Skin epidermis (tissue), 12 donors: ENCODE data around the gene SIGLEC15.
"Not testable (repeated sequence)": the region's sequence is repeated elsewhere in the genome, so short reads cannot be mapped to it uniquely, and the experiment has no call there.

Experiments
- H3K27ac ChIP-seq, 21 experiments: fragments of 200-600 bp; sonication (generic) in 11 of 21; one replicate each; pipeline ENCODE4 v1.5.0; 2020; ENCODE audit warnings: mild to moderate bottlenecking in 3 of 21, inconsistent platforms in 2 of 21, moderate library complexity in 2 of 21
- H3K4me3 ChIP-seq, 7 experiments: fragments of 200-600 bp; sonication (generic) in 2 of 7; one replicate each; pipeline ENCODE4 v1.5.0; 2020; ENCODE audit warnings: inconsistent platforms in 2 of 7, mild to moderate bottlenecking in 2 of 7, moderate library complexity in 1 of 7

SIGLEC15 gene

GRCh38 chr18:45825258-45826044, at the start of gene SIGLEC15:
SIGLEC15 (plus strand) TSS chr18:45825675; CDS start chr18:45825729, 54 bp downstream.
- H3K27ac ChIP-seq = no peak within 1 kb of the TSS
- no peak within 1 kb of the TSS for H3K4me3 ChIP-seq

- peak overlapping the region; percentile 46 to 97 (median 84) for H3K27ac ChIP-seq
Measured at GRCh38 chr18:45775743-45776142, 49.7 kb upstream of the SIGLEC15 start.

GRCh38 chr18:45777393-45777792, 48.1 kb upstream of the SIGLEC15 start:
- H3K27ac ChIP-seq = no peak overlapping the region

More at GRCh38 chr18:45775743-45776142, 49.7 kb upstream of the SIGLEC15 start:
- H3K4me3 ChIP-seq = peak overlapping the region; percentile 39 to 61 (median 57)

GRCh38 chr18:45780568-45780967, 44.9 kb upstream of the SIGLEC15 start:
- H3K4me3 ChIP-seq = no peak overlapping the region
- no peak overlapping the region for H3K27ac ChIP-seq

More at GRCh38 chr18:45777393-45777792, 48.1 kb upstream of the SIGLEC15 start:
- no peak overlapping the region for H3K4me3 ChIP-seq

- Histone ChIP-seq H3K27ac (peak overlapping the region in 1 of 21 experiments; percentile 48), H3K4me3 (no peak overlapping the region)
Measured at GRCh38 chr18:45782662-45783061, 42.8 kb upstream of the SIGLEC15 start.

- Histone ChIP-seq H3K4me3 (no peak overlapping the region), H3K27ac (peak overlapping the region in 1 of 21 experiments; percentile 48)
Measured at GRCh38 chr18:45783097-45784075, 42.1 kb upstream of the SIGLEC15 start.

- Histone ChIP-seq H3K27ac (no peak overlapping the region), H3K4me3 (no peak overlapping the region)
Measured at GRCh38 chr18:45785134-45785533, 40.3 kb upstream of the SIGLEC15 start.

GRCh38 chr18:45786941-45787340, 38.5 kb upstream of the SIGLEC15 start:
- H3K27ac ChIP-seq = no peak overlapping the region
- H3K4me3 ChIP-seq = no peak overlapping the region

- no peak overlapping the region for H3K4me3 ChIP-seq
Measured at GRCh38 chr18:45787346-45787745, 38.1 kb upstream of the SIGLEC15 start.

GRCh38 chr18:45788861-45789260, 36.6 kb upstream of the SIGLEC15 start:
- Histone ChIP-seq H3K27ac (no peak overlapping the region), H3K4me3 (no peak overlapping the region)

More at GRCh38 chr18:45787346-45787745, 38.1 kb upstream of the SIGLEC15 start:
- no peak overlapping the region for H3K27ac ChIP-seq

- H3K4me3 ChIP-seq = no peak overlapping the region
- H3K27ac ChIP-seq = peak overlapping the region in 4 of 21 experiments; percentile 5 to 65 (median 36)
Measured at GRCh38 chr18:45792506-45793263, 32.8 kb upstream of the SIGLEC15 start.

GRCh38 chr18:45793264-45793965, 32.1 kb upstream of the SIGLEC15 start:
- H3K27ac ChIP-seq = peak overlapping the region in 7 of 21 experiments; percentile 31 to 65 (median 42)
- H3K4me3 ChIP-seq = no peak overlapping the region

GRCh38 chr18:45801416-45802004, 24.0 kb upstream of the SIGLEC15 start:
- Histone ChIP-seq H3K4me3 (no peak overlapping the region), H3K27ac (peak overlapping the region in 3 of 21 experiments; percentile 6 to 59 (median 17))

- Histone ChIP-seq H3K27ac (peak overlapping the region in 11 of 21 experiments; percentile 1 to 80 (median 51)), H3K4me3 (no peak overlapping the region)
Measured at GRCh38 chr18:45802814-45803492, 22.5 kb upstream of the SIGLEC15 start.

GRCh38 chr18:45805551-45805950, 19.9 kb upstream of the SIGLEC15 start:
- Histone ChIP-seq H3K4me3 (no peak overlapping the region), H3K27ac (no peak overlapping the region)

- H3K27ac ChIP-seq = peak overlapping the region in 7 of 21 experiments; percentile 26 to 67 (median 39)
- no peak overlapping the region for H3K4me3 ChIP-seq
Measured at GRCh38 chr18:45806226-45806625, 19.2 kb upstream of the SIGLEC15 start.

- peak overlapping the region in 3 of 21 experiments; percentile 26 to 61 (median 27) for H3K27ac ChIP-seq
- H3K4me3 ChIP-seq = not testable (repeated sequence)
Measured at GRCh38 chr18:45807144-45807543, 18.3 kb upstream of the SIGLEC15 start.

GRCh38 chr18:45814733-45815132, 10.7 kb upstream of the SIGLEC15 start:
- not testable (repeated sequence) for H3K4me3 ChIP-seq, H3K27ac ChIP-seq
